Ishikawa (cell line): ENCODE measurements around the gene INHBB.

Source experiments
- TAF1 ChIP-seq: IDR thresholded peaks from 2 replicates; pipeline ENCODE4 v1.6.1; 2012; ENCODE audit warnings: low read depth, mild to moderate bottlenecking
- TF ChIP-seq, protein P1 (sequence below): IDR thresholded peaks from 2 replicates; pipeline ENCODE4 v1.6.1; 2012; ENCODE audit warnings: low read depth, mild to moderate bottlenecking

DNA sequence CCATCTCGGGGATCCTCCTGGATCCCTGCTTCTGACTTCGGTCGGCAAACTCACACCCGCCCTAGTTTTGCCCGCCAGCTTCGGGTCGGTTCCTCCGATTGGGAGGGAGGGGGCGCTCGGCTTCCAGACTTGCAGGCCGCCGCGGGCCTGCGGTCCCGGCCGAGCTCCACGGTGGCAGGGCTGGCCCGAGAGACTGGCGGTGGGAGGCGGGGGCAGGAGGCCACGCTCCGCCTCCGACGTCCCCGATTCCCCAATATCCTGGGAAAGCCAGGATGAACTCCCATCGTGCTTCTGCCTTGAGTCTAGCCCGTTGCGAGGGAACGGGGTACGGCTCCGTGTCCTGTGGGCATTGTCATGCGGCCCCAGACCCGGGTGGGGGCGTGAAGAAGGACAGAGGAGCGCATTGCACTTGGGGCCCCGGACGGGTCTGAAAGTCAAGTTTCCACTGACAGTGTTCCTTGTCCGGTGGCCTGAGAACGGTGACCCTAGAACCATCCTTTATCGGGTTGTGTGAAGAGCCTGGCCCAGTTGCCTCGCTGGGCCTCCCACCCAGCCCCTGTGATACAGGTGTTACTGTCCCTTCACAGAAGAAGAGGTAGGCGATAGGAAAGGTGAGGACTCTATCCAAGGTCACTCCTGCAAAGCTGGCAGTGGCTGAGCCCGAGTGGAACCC is 2.4 kb upstream of the INHBB start:
- TF ChIP-seq, protein P1, sequence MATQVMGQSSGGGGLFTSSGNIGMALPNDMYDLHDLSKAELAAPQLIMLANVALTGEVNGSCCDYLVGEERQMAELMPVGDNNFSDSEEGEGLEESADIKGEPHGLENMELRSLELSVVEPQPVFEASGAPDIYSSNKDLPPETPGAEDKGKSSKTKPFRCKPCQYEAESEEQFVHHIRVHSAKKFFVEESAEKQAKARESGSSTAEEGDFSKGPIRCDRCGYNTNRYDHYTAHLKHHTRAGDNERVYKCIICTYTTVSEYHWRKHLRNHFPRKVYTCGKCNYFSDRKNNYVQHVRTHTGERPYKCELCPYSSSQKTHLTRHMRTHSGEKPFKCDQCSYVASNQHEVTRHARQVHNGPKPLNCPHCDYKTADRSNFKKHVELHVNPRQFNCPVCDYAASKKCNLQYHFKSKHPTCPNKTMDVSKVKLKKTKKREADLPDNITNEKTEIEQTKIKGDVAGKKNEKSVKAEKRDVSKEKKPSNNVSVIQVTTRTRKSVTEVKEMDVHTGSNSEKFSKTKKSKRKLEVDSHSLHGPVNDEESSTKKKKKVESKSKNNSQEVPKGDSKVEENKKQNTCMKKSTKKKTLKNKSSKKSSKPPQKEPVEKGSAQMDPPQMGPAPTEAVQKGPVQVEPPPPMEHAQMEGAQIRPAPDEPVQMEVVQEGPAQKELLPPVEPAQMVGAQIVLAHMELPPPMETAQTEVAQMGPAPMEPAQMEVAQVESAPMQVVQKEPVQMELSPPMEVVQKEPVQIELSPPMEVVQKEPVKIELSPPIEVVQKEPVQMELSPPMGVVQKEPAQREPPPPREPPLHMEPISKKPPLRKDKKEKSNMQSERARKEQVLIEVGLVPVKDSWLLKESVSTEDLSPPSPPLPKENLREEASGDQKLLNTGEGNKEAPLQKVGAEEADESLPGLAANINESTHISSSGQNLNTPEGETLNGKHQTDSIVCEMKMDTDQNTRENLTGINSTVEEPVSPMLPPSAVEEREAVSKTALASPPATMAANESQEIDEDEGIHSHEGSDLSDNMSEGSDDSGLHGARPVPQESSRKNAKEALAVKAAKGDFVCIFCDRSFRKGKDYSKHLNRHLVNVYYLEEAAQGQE = no peak
- no peak for TF ChIP-seq TAF1
